Measurements from ENCODE around the gene C1QTNF2.
"Not testable (repeated sequence)": the region's sequence is repeated elsewhere in the genome, so short reads cannot be mapped to it uniquely, and the experiment has no call there.

The C1QTNF2 gene

DNA sequence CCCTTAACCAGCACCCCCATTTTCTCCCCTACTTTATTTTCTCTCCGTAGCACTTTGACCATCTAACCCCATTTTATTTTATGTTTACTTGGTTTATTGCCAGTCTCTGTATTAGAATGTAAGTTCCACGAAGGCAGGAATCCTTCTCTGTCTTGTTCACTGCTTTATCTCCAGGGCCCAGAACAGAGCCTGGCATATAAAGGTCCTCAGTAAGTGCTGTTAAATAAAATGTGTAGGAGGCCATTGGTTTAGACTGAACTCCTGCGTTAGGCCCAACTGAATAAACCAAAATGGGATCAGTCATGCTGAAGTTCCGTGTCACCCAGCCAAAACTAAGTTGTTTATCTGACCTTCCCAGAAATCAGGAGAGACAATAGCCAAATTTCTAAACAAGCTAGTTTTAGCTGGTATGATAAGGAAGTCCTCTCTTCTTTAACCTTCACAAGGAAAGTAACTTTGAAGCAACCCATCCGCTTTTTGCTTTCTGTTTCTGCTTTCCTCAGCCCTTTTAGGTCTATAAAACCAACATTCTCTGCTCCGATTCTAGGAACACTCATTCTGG is 29.0 kb downstream of the C1QTNF2 start:
- DNase-seq (ENCODE audit: low spot score): no peak

DNA sequence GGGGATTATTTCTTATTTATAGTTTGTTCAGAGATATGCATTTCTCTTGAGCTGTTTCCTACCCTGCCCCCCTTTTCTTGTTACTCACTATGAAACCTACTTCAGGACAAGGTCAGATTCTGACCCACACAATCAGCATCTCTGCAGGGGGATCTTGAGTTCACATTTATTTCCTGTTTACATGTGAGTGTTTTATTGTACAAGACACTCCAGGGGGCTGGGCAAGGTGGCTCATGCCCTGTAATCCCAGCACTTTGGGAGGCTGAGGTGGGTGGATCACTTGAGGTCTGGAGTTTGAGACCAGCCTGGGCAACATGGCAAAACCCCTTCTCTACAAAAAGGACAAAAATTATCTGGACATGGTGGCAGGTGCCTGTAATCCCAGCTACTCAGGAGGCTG is 29.9 kb downstream of the C1QTNF2 start:
- not testable (repeated sequence) for DNase-seq (ENCODE audit: low spot score)

DNA sequence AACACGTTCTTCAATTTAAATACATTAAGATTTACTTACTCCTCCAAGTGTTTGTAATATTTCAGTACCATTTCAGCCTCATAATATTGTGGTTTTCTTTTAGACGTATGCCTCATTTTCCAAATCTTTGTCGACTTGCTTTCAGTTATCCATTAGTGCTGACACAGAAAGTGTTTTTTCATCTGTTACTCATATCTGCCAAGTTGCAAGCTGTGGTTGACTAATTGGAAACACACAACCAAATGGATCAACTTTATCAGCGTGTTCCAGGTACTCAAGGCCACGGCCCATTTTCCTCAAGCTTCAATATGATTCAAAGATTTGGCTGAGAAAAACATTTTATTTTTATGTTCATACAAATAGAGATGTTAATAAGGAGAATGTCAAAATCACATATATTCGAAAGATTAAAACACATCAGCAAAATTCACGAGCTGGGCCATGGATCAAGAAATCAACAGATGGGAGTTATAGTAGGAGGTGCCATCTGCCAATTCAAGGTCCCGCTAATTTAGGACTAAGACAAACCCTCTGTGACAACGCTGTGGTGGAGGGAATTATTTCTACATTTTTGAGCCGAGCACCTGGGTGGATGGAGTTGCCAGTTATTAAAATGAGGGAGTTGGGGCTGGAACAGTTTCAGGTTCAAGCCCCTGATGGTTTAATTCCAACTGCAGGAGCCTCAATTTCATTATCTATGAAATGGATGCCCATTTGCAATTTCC is 30.9 kb downstream of the C1QTNF2 start:
- no peak for DNase-seq (ENCODE audit: low spot score)

- DNase-seq (ENCODE audit: low spot score): not testable (repeated sequence)
Measured at GRCh38 chr5:160334716-160335115, 35.7 kb downstream of the C1QTNF2 start.

DNA sequence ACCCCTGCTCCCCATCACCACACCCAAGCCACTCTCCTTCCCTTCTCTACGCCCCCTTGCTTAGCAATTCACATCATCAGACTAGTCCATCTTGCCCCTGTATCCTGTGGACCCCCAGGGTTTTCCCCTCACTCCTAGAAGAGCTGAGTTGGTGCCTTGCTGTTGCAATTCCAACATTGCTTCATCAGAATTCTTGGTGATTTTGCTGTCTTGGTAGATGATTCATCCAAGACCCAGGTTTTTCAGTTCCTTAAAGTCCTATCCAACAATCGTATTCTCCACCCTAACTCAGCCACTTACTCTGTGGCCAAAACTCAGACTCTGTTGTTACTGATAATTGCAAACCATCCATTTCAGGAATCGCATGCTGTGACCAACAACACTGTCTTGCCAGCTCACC is 36.7 kb downstream of the C1QTNF2 start:
- DNase-seq (ENCODE audit: low spot score): no peak

DNA sequence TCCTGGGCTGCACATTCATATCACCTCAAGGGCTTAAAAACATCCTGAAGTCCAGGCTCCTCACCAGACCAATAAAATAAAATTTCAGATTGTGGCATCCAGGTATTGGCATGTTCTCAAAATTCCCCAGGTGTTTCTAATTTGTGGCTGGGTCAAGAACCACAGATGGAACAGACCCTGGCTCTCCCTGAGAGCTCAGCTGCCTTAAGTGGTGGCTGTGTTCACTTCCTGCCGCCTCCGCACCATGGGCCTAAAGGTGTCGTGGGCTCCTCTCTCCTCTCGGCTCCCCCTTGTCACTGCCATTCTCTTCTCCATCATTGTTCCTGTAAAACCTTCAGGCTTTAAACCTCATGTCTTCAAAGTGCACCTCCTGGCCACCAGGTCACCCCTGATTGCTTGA is 40.2 kb downstream of the C1QTNF2 start:
- DNase-seq (ENCODE audit: low spot score): no peak

- no peak for DNase-seq (ENCODE audit: low spot score)
Measured at GRCh38 chr5:160327818-160328217, 42.6 kb downstream of the C1QTNF2 start.

GRCh38 chr5:160326981-160327380 is 43.4 kb downstream of the C1QTNF2 start:
- DNase-seq (ENCODE audit: low spot score): no peak

GRCh38 chr5:160325716-160326115 is 44.7 kb downstream of the C1QTNF2 start:
- DNase-seq (ENCODE audit: low spot score): no peak

DNA sequence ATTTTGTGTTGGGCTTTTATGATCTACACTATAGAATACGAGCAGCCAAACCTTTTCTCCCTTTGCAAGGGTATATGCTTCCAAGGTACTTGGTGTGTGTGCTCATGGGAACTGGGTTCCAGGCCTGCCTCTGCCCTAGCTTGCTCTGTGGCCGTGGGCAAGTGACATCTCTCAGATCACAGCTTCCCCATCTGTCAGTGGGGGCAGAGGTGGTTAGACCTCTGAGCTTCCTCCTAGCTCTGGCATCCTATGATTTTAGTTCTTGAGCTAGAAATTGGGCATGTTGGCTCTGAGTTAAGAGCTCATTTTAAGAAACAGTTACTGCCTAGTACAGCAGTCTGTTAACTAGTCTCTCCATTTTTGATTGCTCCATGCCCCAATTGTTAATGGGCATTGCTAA is 45.5 kb downstream of the C1QTNF2 start:
- DNase-seq (ENCODE audit: low spot score): no peak

DNA sequence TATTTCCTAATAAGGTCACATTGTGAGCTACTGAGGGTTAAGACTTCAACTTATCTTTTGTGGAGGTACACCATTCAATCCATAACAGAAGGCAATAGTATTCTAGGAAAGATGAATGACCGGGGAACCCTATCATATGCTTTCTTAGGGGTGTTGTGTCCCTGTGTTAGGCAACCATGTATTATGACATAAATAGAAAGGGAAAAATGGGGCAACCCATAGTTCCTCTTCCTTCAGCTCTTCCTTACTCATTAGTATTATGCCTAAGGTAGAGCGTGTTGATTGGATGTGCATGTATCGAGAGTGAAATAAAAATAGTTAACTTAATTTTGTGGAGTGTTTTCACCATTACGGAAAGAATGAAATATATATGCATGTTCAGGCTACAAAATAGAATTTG is 52.0 kb downstream of the C1QTNF2 start:
- no peak for DNase-seq (ENCODE audit: low spot score)

DNA sequence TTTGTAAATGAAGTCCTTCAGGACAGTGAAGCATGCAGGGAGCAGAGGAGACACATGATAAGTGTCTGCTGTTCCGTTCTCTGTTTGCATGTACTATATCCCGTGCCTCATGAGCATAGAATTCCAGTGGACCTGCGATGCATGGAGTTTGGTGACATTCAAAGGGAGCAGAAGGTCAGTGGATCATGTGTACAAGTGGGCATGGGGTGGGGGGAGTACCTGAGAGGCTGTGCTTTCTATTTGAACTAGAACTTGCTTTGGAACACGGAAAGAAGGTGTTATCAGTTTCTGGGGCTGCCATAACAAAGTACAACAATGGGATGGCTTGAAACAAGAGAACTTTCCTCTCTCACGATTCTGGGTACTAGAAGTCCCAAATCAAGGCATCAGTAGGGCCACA is 53.0 kb downstream of the C1QTNF2 start:
- no peak for DNase-seq (ENCODE audit: low spot score)

DNA sequence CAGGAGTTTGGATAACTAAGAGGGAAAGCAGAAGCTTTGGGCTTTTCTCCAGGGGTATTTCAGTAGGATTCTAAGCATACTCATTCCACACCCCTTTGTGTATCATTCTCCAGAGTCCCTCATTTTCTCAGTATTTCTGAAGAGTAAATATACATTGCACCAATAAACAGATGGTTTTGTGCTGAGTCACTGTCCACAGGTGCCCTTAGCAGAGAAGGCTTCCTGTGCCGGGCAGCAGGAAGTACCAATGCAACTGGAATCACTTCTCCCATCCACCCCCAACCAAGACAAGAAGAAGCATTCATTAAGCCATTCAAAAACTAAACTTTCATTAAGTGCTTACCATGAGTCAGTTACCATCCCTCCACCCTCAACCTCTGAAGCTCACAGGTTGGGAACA is 54.5 kb downstream of the C1QTNF2 start:
- no peak for DNase-seq (ENCODE audit: low spot score)

- no peak for DNase-seq (ENCODE audit: low spot score)
Measured at GRCh38 chr5:160312960-160313727, 57.3 kb downstream of the C1QTNF2 start.

DNA sequence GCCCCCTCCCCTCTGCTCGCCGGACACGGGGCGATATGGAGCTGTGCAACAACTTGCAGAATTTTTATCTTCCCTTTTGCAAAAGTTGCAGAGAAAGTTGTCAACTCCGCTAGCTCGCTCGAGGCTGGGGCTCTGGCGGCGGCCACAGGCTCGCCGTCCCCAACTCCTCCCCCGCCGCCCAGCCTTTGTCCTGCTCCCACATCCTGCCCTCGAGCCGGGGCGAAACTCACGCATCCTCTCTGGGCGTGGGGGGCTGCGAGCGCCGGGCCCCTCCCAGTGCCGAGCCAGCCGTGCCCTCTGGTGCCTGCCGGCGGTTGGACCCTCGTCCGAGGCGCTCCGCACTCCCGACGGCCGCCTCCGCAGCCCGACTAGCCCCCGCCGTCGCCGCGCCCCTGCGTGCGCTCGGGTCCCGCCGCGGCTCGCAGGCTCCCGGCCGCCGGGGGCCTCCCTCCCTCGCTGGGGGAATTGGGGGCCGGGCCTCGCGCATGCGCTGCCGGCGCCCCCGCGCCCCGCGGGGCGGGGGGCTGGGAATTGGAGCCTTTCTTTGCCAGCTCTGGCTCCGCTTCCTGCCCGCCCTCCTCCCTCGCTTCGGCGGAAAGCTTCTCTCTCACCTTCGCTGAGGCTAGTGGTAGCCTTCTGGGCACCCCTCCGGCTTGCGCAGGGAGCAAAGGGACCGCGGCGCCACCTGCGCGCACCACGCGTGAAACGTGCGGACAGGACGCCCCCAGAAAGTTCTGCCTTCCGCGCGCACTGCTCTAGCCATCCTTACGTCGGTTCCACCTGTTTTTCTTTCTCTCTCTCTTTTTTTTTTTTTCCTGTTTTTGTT is 58.1 kb downstream of the C1QTNF2 start, which contains the start of gene CCNJL:
CCNJL (minus strand) TSS at position 431 of the 826 bp plus-strand sequence. CDS start 641 bp downstream, outside the sequence.
- no peak for DNase-seq (ENCODE audit: low spot score)

GRCh38 chr5:160311491-160312133 is 58.8 kb downstream of the C1QTNF2 start:
- no peak for DNase-seq (ENCODE audit: low spot score)

GRCh38 chr5:160310552-160311295 is 59.7 kb downstream of the C1QTNF2 start:
- no peak for DNase-seq (ENCODE audit: low spot score)

- no peak for DNase-seq (ENCODE audit: low spot score)
Measured at GRCh38 chr5:160310140-160310539, 60.3 kb downstream of the C1QTNF2 start.

DNA sequence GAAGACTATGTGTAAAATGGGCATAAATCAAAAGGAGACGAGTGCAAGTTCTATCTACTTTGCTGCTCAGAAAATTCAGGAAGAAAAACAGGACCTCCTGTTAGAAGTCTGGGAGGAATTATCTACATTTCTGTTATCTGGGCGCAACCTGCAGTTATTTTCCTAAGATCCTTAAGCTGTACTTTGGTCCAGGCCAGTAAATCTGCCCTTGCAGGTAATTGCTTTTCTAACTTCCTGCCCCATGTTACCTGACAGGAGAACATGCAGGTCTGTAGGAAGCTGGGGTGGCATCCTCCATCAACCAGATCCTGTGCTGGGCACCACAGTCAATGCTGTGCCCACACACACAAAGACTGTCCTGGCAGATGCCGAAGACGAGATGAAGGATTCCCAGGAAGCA is 63.7 kb downstream of the C1QTNF2 start:
- no peak for DNase-seq (ENCODE audit: low spot score)

DNA sequence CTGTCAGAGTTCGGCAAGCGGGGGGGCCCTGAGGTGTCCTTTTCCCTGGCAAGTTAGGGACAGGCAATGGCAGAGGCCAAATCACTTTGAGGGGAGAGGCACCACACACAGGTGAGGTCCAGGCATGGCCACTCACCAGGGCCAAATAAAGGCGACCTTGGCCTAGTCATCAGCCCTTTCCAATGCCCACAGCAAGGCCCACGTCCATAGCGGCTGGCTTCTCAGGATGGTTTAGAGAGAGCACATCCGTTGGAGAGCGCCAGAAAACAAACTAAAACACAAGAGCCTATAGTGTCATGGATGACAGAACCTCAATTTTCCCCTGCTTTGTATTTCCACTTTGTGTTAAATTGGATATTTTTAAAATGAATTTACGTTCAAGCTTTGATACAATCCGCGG is 65.1 kb downstream of the C1QTNF2 start:
- DNase-seq (ENCODE audit: low spot score): no peak

DNA sequence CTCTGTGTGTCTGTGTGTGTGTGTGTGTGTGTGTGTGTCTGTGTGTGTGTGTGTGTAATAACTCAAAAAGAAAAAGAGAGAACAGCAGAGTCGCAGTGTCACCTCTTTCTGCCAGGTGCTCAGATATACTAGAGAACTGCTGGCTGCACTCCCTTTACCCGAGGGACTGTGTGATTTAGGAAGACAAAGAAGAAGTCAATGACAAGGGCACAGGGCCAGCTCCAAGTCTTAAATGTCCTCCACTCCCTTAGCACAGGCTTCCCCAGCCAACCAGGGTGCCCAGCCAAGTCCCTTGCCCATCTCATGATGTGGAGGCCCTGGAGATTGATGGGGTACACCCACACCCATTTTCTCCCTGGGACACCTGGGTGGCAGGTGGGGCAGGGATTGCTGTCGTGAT is 66.7 kb downstream of the C1QTNF2 start:
- DNase-seq (ENCODE audit: low spot score): no peak
